ELF-1 (cell line): Measurements from ENCODE around the gene FOXO1.
A peak's percentile ranks its signal among the peaks of the same experiment; 100 is the strongest.

Experiments used
- DNase-seq: peaks from one replicate; pipeline ENCODE4 v3.0.0-alpha.2; 2016; ENCODE audit warnings: low read depth, low spot score

The FOXO1 gene

DNA sequence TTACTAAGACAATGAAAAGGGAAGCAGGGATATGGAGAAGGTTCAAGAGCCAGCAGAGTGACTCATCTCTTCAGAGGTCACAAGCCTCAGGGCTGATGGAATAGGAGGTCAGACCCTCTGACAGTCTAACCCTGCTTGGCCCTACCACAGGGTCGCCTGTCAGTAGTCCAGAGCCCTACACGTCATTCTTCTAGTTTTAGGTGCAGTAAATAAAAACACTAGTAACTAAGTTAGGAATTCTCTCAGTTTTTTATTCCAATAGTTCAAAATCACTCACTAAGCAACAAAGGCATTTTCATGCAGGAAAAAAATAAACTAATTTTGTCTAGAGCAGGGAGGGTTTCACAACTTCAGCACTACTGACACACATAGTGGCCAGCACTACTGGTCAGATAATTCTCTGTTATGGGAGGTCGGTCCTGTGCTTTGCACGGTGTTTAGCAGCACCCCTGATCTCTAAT, 27.2 kb downstream of the FOXO1 start:
- peak; percentile 72 for DNase-seq

DNA sequence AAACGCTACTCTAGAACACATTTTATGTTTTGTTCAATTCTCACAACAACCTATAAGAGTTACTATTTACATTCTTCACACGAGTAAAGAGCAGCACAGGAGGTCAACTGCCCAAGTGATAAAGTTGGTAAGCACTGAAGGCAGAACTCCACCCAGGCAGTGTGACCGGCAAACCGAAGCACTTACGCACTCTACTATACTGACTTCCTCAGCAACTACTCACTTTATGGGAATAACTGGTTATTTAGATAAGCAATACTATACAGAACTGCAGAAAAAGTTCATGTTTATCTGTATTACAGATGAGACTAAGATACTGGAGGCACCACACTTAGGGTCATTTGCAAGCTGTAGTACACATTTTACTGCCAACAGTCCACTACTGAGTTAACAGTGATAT, 28.8 kb downstream of the FOXO1 start:
- no peak for DNase-seq

DNA sequence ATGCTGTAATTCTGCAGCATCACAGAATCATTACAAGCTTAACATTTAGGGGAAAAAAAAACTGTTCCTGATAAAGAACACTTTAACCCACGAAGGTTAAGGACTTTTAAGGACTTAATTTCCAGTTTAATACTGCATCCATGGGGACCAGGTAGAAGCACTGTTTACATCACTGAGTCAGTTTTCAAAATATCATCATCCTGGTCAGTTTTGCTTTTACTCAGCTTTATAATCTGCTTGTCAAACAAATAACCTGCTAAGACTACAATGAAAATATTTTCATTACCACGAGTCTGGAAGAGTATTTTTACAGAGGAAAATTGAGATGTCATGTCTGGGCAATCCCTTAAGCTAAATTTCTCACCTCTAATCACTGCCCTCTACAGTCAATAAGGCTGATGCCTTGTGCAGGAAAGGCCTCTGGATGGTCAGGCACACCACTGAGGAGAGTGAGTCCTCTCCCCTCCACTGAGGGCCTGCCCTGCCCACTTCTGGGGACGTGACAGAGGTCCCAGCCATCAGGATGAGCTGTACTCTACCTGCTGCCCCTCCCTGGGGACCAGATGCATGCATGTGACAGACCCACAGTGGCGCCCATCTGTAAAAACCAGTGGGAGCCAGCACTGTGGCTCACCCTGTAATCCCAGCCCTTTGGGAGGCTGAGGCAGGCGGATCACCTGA, 31.0 kb downstream of the FOXO1 start:
- no peak for DNase-seq

DNA sequence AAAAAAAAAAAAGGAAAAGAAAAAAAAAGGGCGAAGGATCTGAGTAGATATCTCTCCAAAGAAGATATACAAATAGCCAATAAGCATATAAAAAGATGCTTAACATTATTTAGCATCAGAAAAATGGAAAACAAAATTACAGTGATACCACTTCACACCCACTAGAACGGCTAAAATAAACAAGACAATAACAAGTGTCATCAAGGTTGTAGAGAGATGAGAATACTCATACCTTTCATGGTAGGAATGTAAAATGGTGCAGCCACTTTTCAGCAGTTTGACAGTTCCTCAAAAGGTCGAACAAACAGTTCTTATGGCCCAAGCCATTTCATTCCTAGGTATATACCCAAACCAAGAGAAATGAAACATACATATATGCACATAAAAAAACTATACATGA, 33.5 kb downstream of the FOXO1 start:
- DNase-seq, result no peak

- DNase-seq, result no peak
These were observed 34.8 kb downstream of the FOXO1 start for GRCh38 chr13:40631605-40632004.

GRCh38 chr13:40629678-40630384, 36.6 kb downstream of the FOXO1 start:
- DNase-seq, result no peak

DNA sequence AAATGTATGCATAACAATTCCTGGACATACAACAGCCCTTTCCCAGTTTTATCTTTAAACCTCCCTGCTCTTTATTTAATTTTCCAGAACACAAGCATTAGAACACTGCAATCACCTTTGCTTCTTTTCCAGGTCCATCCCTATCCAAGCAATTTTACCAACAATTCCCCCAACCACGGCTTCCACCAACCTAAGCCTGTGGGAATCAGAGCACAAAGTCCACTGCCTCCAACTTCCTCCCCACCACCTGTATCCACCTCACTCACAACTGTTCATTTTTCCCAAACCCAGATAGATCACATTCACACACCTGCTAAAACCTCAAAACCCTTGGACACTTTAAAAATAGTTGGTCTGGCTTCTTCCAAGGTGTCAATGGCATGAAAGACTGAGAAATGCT, 39.5 kb downstream of the FOXO1 start:
- DNase-seq, result no peak

GRCh38 chr13:40626561-40626960, 39.9 kb downstream of the FOXO1 start:
- DNase-seq, result no peak

DNA sequence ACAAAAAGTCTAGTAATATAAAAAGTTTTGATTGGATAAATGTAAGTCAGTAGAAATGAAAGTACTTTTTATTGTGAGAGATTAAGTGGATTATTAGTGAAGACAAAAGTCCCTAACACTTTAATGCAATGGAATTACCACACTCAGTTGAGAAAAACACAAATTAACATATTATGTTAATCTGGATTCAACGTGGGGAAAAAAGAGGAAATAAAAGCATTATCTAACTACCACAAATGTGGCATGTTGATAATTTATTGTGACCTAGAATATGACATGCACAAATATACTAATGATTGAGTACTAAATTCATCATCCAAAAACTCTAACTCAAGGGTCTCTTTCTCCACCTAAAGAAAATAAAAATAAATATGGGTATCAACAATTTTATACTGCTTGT, 41.5 kb downstream of the FOXO1 start:
- DNase-seq, result no peak

- DNase-seq, result no peak
These were observed 42.1 kb downstream of the FOXO1 start for GRCh38 chr13:40624383-40624782.

DNA sequence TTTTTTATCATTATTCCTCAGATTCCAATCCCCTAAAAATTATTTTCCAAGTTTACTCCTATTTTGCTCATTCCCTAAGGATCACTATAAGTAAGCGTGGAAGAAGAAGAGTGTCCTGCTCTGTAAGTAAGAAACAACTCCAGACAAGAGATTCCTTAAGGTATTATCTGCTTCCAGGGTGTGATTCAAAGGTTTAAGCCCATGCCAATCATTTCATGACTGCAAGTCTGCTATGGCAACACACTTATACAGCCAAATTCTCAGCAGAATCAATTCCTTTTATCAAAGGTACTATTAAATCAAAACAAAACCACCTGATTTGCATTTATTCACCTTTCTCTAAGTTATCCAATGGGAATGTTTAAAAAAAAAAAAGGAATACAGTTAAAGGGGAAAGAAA, 43.7 kb downstream of the FOXO1 start:
- DNase-seq, result no peak

- no peak for DNase-seq
These were observed 44.2 kb downstream of the FOXO1 start for GRCh38 chr13:40622246-40622645.

- no peak for DNase-seq
These were observed 47.0 kb downstream of the FOXO1 start for GRCh38 chr13:40619479-40619814.

DNA sequence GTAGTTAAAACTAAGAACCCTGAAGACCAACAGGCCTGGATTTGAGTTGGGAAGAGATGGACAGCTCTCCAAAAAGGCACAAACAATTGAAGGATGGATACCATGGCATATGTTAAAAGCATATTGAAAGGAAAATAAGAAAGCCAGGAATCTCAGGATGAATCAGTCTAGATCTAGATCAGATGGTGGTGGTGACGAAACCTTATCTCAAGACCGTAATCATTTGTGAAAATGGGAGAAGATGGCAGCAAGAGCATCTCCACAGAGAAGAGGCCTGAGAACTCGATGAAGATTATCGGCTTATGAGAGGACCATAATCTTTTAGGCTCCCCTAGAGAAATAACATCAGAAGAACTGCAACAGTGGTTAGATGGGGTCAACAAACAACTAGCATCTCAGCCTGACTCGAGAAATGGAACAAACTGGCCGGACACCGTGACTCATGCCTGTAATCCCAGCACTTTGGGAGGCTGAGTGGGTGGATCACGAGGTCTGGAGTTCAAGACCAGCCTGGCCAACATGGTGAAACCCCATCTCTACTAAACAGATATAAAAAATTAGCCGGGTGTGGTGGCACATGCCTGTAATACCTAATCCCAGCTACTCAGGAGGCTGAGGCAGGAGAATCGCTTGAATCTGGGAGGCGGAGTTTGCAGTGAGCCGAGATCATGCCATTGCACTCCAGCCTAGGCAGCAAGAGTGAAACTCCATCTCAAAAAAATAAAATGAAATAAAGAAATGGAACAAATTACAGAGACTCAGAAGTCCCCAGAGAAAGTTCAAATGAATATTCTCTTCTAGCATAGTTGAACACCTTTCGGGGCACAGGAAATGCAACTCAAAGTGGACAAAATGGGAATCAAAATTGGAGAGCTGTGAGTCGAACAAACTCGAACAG, 47.6 kb downstream of the FOXO1 start:
- no peak for DNase-seq

DNA sequence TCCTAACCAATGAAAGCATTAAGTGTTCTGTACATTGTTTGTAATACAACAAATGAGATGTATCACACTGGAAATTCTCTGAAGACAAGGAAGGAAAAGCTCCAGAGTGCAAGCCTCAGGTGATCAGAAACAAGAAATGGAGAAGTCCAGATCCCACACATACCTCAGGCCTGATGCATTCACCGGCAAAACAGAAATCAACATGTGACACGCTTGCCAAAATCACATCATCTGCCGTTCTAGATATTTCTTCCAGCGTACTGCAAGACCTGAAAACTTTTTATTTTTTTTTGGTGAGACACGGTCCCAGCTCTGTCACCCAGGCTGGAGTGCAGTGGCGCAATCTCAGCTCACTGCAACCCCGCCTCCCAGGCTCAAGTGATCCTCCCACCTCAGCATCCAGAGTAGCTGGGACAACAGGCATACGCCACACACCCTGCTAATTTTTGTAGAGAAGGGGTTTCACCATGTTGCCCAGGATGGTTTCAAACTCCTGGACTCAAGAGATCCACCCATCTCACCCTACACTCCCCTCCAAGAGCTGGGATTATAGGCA, 48.6 kb downstream of the FOXO1 start:
- DNase-seq, result no peak

- peak; percentile 35 for DNase-seq
These were observed 50.8 kb downstream of the FOXO1 start for GRCh38 chr13:40615619-40616018.

GRCh38 chr13:40613914-40614313, 52.5 kb downstream of the FOXO1 start:
- DNase-seq, result no peak

GRCh38 chr13:40613192-40613818, 53.1 kb downstream of the FOXO1 start:
- DNase-seq, result no peak

GRCh38 chr13:40612041-40612440, 54.4 kb downstream of the FOXO1 start:
- no peak for DNase-seq

DNA sequence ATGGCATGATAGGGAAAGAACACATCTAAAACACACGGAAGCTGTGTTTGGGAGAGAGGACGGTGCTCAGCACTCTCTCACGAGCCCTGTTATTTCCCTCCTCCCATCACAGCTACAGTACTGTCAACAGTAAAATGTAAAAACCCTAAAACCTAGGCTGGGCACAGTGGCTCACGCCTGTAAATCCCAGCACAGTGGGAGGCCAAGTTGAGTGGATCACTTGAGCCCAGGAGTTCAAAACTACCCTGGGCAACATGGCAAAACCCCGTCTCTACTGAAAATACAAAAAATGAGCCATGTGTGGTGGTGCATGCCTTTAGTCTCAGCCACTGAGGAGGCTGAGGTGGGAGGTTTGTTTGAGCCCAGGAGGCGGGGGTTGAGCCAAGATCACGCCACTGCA, 54.8 kb downstream of the FOXO1 start:
- no peak for DNase-seq

DNA sequence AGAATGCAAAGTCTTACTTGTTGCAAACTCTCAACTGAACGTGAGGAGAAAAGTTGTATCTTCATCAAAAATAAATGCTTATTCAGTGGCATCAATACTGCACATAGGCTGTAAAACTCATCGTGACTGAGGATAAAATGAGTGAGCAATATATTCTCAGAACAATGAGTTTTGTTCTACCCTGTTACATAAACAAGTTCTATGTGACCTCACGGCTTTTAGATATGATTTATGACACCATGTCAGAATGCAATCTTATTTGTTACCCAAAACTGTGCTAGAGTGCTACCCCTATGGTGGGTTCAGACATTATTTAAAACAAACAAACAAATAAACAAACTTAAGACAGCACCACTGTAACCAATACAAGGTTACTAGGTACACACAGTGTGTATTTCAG, 55.4 kb downstream of the FOXO1 start:
- DNase-seq, result no peak
